Hippocampal formation (tissue), 2 donors: ENCODE measurements around the gene PTPN14.

Source experiments
- DNase-seq, 2 donors: peaks; one replicate each; lab custom pipeline; 2025; lab: John Stamatoyannopoulos, UW

Gene PTPN14

GRCh38 chr1:214332946-214333798 lies 218.2 kb downstream of the PTPN14 start:
- DNase-seq, result peak; percentile 24 to 34

- peak; percentile 4 to 5 for DNase-seq
Observed at GRCh38 chr1:214331827-214332423, 219.5 kb downstream of the PTPN14 start.

- no peak for DNase-seq
Observed at GRCh38 chr1:214331180-214331579, 220.2 kb downstream of the PTPN14 start.

GRCh38 chr1:214330715-214331114 lies 220.7 kb downstream of the PTPN14 start:
- DNase-seq, result no peak

- DNase-seq, result no peak
Observed at GRCh38 chr1:214330222-214330621, 221.2 kb downstream of the PTPN14 start.

GRCh38 chr1:214329470-214330220 lies 221.8 kb downstream of the PTPN14 start:
- no peak for DNase-seq

- DNase-seq, result peak; percentile 59 to 67
Observed at GRCh38 chr1:214328770-214329469, 222.5 kb downstream of the PTPN14 start.

- DNase-seq, result no peak
Observed at GRCh38 chr1:214327514-214327913, 223.9 kb downstream of the PTPN14 start.

- no peak for DNase-seq
Observed at GRCh38 chr1:214326406-214326805, 225.0 kb downstream of the PTPN14 start.

GRCh38 chr1:214324896-214325800 lies 226.3 kb downstream of the PTPN14 start:
- no peak for DNase-seq

- DNase-seq, result no peak
Observed at GRCh38 chr1:214321705-214322453, 229.5 kb downstream of the PTPN14 start.

- DNase-seq, result no peak
Observed at GRCh38 chr1:214319938-214320337, 231.5 kb downstream of the PTPN14 start.

GRCh38 chr1:214318956-214319736 lies 232.3 kb downstream of the PTPN14 start:
- no peak for DNase-seq

GRCh38 chr1:214318356-214318755 lies 233.0 kb downstream of the PTPN14 start:
- DNase-seq, result no peak

GRCh38 chr1:214317734-214318133 lies 233.7 kb downstream of the PTPN14 start:
- DNase-seq, result no peak

- DNase-seq, result no peak
Observed at GRCh38 chr1:214317300-214317699, 234.1 kb downstream of the PTPN14 start.

GRCh38 chr1:214316593-214316992 lies 234.8 kb downstream of the PTPN14 start:
- no peak for DNase-seq

- DNase-seq, result no peak
Observed at GRCh38 chr1:214314178-214314843, 237.1 kb downstream of the PTPN14 start.

- no peak for DNase-seq
Observed at GRCh38 chr1:214312530-214313051, 238.8 kb downstream of the PTPN14 start.
